AG09319 (cell line): ENCODE data around the gene COLGALT1.

ENCODE experiments used
- DNase-seq: peaks from one replicate; pipeline ENCODE4 v3.0.0-alpha.2; 2010; ENCODE audit warnings: low read depth; ENCODE audit errors: extremely low read depth
- CTCF ChIP-seq: IDR thresholded peaks from 2 replicates; pipeline ENCODE4 v1.5.1; 2011; ENCODE audit warnings: low read depth, mild to moderate bottlenecking, inconsistent platforms, low read length, moderate library complexity

Gene COLGALT1

GRCh38 chr19:17611462-17612244 is 56.2 kb downstream of the COLGALT1 start:
- TF ChIP-seq CTCF = no peak
- DNase-seq = no peak

GRCh38 chr19:17614476-17614875 is 59.0 kb downstream of the COLGALT1 start:
- no peak for DNase-seq
- no peak for TF ChIP-seq CTCF

- no peak for TF ChIP-seq CTCF
- no peak for DNase-seq
Observed at GRCh38 chr19:17615889-17616685, 60.6 kb downstream of the COLGALT1 start.

GRCh38 chr19:17616686-17616960 is 61.2 kb downstream of the COLGALT1 start:
- no peak for TF ChIP-seq CTCF

GRCh38 chr19:17616961-17617806 is 61.7 kb downstream of the COLGALT1 start:
- TF ChIP-seq CTCF = no peak
- no peak for DNase-seq

More at GRCh38 chr19:17616686-17616960, 61.2 kb downstream of the COLGALT1 start:
- no peak for DNase-seq

GRCh38 chr19:17617807-17618192 is 62.4 kb downstream of the COLGALT1 start:
- DNase-seq = no peak
- no peak for TF ChIP-seq CTCF
